NCI-H510A (cell line): ENCODE results near the gene SLC27A5.
"Not testable (repeated sequence)": the region's sequence is repeated elsewhere in the genome, so short reads cannot be mapped to it uniquely, and the experiment has no call there.

Experiments
- DNase-seq: peaks from one replicate; lab custom pipeline; 2025; lab: John Stamatoyannopoulos, UW

Gene SLC27A5

DNA sequence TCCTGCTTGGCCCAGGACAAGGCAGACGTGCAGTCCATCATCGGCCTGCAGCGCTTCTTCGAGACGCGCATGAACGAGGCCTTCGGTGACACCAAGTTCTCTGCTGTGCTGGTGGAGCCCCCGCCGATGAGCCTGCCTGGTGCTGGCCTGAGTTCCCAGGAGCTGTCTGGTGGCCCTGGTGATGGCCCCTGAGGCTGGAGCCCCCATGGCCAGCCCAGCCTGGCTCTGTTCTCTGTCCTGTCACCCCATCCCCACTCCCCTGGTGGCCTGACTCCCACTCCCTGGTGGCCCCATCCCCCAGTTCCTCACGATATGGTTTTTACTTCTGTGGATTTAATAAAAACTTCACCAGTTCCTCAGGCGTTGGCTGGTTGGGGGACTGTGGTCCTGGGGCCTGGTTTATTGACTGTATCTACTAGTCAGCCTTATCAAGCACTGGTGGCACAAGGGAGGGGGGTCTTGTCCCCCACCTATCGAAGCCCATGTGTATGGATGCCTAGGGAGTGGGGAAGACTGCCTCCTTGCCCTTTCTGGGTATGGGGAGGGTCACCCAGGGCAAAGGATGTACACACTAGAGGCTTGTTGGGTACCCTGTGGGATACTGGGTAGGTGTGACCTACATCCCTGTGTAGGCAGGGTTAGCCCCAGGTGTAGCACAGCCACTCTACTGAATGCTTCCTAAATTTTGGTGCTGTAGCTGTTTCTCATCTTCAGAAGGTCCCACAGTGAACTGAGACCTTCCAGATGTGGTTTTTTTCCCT lies 38.8 kb upstream of the SLC27A5 start:
- DNase-seq: no peak

DNA sequence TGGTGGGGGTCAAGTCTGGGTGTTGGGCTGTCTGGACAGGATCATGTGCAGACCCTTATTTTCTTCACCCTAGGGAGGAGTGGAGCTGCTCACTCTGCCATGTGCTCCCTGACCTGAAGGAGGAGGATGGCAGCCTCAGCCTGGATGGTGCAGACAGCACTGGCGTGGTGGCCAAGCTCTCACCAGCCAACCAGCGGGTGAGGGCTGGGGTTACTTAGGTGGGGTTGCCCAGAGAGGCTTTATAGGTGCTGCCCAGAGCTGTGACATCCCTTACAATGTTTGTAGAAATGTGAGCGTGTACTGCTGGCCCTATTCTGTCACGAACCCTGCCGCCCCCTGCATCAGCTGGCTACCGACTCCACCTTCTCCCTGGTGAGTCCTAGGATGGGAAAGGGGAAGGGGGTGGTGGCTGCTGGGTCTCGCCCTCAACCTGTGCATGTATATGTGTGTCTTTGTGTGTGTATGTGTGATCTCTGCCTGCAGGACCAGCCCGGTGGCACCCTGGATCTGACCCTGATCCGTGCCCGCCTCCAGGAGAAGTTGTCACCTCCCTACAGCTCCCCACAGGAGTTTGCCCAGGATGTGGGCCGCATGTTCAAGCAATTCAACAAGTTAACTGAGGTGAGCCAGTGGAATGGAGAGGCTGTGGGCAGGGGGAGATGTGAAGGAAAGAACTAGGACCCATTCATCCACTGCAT lies 38.0 kb upstream of the SLC27A5 start:
- DNase-seq: no peak

DNA sequence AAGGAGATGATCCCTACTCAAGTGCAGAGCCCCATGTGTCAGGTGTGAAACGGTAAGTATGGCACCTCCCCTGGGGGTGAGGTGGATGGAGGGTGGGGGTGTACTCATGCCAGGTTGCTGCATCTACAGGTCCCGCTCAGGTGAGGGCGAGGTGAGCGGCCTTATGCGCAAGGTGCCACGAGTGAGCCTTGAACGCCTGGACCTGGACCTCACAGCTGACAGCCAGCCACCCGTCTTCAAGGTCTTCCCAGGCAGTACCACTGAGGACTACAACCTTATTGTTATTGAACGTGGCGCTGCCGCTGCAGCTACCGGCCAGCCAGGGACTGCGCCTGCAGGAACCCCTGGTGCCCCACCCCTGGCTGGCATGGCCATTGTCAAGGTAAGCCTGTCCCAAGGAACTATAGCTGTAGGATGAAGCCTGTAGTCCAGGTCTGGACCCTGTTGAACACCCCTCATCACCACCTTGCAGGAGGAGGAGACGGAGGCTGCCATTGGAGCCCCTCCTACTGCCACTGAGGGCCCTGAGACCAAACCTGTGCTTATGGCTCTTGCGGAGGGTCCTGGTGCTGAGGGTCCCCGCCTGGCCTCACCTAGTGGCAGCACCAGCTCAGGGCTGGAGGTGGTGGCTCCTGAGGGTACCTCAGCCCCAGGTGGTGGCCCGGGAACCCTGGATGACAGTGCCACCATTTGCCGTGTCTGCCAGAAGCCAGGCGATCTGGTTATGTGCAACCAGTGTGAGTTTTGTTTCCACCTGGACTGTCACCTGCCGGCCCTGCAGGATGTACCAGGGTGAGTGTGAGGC lies 37.3 kb upstream of the SLC27A5 start:
- DNase-seq: no peak

DNA sequence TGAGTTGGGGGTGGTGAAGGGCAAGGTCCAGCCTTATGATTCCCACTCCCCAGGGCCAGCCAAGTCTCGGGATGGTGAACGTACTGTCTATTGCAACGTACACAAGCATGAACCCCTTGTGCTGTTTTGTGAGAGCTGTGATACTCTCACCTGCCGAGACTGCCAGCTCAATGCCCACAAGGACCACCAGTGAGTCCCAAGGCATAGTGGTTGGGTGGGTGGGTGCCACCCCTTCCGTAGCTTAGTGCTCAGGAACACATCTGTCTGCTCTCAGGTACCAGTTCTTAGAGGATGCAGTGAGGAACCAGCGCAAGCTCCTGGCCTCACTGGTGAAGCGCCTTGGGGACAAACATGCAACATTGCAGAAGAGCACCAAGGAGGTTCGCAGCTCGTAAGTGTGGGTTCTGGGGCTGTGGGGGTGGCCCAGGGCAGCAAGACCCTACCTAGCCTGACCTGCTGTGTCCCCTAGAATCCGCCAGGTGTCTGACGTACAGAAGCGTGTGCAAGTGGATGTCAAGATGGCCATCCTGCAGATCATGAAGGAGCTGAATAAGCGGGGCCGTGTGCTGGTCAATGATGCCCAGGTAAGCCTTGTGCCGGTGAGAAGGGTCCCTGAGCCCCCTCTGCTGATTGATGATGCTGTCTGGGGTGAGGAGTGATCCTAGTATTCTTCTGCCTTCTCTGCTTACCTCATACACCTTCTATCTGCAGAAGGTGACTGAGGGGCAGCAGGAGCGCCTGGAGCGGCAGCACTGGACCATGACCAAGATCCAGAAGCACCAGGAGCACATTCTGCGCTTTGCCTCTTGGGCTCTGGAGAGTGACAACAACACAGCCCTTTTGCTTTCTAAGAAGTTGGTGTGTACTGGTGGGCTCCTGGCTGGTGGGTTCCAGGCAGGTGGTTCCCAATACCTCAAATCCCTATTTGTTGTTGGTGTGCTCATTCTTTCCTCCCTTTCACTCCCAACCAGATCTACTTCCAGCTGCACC lies 35.8 kb upstream of the SLC27A5 start:
- DNase-seq: no peak

DNA sequence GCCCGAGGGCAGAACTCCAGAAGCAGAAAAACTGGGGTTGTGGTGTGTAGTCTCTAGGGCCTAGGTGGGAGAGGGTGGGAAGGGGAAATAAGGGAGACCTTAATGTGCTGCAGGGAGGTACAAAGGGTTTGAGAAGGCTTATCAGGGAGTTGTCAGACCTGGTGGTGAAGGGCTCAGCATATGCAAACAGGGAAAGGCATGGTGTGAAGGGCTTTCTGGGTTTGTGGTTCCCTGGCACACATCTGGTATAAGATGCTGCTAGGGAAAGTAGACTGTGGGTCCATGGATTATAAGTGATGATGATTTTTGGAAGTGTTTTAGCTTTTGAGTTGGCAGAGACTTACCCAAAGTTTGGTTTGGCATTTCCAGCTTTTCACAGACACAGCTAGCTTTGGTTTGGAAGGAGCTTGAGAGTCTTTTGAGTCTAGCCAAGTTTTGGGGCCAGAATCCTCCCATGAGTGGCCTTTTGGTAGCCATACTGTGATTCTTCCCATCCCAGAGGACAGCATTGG lies 34.3 kb upstream of the SLC27A5 start:
- no peak for DNase-seq

DNA sequence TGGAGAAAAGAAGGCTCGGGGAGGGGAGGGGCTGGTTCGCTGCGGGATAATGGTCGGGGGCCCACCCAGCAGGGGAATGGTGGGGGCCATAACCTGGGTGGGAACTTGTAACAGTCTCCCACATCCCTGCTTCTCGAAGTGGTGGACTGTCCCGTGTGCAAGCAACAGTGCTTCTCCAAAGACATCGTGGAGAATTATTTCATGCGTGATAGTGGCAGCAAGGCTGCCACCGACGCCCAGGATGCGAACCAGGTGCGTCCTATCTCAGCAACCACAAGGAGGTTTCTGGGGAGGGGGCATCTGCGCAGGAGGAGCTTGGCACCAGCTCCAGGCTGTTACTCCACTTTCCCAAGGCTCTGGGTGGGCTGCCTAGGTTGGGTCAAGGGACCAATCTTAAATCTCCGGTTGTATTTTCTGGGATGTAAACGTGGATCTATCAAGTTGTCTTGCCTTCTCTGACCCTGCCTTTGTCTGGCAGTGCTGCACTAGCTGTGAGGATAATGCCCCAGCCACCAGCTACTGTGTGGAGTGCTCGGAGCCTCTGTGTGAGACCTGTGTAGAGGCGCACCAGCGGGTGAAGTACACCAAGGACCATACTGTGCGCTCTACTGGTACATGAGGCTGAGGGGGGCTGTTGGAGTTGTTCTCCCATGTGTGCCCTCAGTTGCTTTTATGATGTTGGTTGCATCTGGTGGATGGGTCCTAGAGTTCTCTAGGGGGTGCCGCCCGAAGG lies 33.7 kb upstream of the SLC27A5 start:
- no peak for DNase-seq

DNA sequence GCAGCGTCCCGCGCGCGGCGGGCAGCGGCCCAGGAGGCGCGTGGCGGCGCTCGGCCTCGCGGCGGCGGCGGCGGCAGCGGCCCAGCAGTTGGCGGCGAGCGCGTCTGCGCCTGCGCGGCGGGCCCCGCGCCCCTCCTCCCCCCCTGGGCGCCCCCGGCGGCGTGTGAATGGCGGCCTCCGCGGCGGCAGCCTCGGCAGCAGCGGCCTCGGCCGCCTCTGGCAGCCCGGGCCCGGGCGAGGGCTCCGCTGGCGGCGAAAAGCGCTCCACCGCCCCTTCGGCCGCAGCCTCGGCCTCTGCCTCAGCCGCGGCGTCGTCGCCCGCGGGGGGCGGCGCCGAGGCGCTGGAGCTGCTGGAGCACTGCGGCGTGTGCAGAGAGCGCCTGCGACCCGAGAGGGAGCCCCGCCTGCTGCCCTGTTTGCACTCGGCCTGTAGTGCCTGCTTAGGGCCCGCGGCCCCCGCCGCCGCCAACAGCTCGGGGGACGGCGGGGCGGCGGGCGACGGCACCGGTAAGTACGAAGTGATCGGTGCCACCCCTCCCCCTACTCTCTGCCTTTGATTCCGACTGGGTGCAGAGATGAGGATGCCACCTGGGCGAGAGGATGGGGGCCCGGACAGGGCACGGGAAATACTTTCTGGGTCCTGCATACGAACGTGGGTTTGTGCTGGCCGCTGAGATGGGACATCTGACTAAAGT lies 32.9 kb upstream of the SLC27A5 start:
- no peak for DNase-seq

DNA sequence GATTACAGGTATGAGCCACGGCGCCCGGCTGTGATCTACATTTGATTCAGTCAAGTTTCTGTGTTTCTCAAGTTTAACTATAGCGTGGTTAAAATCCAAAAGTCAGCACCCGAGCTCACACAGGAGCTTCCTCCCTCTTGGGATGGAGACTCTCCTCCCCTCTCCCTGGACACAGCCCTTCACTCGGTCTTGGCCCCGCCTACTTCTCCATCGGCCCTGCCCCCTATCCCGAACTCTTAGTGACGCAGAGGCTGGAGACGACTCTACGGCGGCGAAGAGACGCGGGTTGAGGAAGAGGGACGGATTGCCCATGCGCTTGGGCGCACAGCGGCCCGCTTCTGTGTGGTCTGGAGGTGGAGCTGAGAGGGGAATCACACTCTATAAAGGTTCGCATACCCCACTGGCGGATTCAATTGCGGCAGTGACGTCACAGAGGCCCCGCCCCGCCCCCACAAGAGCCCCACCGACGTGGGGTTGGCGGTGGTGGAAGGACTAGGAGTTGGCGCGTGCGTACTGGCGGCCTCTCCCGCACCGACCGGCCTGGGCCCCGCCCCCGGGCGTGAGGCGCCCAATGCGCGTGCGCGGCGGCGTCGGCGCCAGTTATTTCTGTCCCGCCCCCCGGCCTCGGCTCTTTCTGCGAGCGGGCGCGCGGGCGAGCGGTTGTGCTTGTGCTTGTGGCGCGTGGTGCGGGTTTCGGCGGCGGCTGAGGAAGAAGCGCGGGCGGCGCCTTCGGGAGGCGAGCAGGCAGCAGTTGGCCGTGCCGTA lies 32.2 kb upstream of the SLC27A5 start, which contains the start of gene TRIM28:
Gene TRIM28, plus strand, starts transcription at position 239 of the 765 bp plus-strand sequence. CDS start 694 bp downstream, outside the sequence.
- no peak for DNase-seq

DNA sequence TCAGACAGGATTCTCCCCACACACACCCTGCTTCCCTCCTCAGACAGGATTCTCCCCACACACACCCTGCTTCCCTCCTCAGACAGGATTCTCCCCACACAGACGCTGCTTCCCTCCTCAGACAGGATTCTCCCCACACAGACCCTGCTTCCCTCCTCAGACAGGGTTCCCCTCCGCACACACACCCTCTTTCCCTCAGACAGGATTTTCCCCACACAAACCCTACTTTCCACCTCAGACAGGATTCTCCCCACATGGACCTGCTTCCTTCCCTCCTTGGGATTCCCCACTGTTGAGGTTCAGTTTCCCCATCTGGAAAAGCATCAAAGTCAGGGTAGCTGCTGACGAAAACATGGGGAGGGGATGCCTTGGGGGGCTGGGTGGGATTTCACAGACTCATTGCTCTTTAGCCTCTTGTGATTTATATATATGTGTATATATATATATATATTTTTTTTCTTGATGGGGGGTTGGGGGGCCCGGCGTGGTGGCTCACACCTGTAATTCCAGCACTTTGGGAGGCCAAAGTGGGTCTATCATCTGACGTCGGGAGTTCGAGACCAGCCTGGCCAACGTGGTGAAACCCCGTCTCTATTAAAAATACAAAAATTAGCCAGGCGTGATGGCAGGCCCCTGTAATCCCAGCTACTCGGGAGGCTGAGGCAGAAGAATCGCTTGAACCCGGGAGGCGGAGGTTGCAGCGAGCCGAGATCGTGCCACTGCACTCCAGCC lies 31.0 kb upstream of the SLC27A5 start:
- DNase-seq: not testable (repeated sequence)

DNA sequence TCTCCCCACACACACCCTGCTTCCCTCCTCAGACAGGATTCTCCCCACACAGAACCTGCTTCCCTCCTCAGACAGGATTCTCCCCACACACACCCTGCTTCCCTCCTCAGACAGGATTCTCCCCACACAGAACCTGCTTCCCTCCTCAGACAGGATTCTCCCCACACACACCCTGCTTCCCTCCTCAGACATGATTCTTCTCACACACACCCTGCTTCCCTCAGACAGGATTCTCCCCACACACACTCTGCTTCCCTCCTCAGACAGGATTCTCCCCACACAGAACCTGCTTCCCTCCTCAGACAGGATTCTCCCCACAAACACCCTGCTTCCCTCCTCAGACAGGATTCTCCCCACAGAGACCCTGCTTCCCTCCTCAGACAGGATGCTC lies 27.4 kb upstream of the SLC27A5 start:
- not testable (repeated sequence) for DNase-seq

DNA sequence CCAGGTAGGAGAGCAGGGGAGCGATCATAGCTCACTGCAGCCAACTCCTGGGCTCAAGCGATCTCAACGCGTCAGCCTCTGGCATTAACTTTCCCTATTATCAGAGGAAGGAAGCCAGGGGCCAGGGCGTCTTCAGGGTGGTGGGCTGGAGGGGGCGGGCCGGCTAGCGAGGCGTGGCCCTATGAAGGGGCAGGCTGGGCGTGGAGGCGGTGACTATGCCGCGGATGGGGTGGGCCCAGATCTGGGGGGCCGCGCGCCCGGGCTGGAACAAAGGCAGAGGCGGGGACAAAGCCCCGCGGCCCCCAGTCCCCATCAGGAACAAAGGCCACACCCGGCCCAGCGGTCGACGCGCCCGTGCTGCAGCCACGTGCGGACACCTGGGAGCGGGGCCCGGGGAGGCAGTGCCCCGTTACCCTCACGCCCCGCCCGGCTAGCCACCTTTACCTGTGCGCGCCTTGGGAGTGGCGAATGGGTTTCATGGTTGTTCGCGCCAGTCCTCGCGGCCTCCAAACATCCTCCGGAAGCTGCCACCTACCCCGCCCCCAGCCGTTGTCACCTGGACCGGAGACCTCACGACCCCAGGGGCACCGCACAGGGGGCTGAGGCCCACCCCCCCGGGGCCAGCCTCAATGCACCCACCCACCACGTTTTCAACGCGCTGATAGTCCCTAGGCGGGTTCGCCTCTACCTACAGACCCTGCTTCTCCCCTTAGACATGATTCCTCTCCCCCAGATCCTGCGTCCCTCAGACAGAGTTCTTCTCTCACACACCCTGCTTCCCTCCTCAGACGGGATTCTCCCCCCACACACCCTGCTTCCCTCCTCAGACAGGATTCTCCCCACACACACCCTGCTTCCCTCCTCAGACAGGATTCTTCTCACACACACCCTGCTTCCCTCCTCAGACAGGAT lies 26.7 kb upstream of the SLC27A5 start:
- no peak for DNase-seq

DNA sequence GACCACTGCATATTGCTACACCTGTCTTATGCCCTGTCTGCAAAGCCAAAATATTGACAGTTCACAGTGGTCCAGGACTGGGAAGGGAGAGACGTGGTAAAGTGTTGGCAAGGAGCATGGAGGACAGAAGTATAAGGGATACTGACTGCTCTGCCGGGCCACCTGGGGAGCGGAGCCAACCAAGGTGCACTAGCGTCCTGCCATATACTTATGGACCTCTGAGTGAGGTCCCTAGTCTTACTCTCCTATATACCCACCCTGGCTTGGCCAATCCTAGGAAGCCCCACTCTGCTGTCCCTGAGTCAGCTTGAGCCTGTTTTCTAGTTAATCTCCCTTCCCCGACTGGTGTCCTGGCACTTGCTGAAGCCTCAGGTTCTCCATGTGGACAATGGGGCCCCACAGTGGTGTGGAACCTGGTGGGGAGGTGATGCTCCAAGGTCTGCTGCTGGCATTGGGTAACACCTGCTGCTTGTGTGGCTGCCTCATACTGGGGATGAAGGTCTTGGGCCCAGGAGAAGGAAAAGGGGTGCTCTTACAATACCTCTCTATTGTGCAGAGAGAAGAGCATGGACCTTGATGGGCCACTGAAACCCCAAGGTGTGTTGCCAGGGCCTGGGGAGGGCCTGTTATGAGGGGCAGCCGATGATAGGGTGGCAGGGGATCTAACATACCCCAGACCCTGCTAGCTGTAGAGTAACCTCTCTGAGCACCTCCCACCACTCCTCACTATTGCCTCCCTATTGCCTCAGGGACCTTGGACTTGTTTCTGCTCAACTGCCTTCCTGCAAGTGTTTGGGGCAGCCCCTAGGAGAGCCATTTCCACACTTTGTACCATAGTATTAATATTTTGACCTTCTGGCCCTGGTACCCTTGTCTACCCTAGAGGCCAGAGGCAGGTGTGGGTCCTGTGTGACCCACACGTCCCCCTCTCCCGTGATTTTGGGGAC lies 25.3 kb upstream of the SLC27A5 start:
- no peak for DNase-seq

DNA sequence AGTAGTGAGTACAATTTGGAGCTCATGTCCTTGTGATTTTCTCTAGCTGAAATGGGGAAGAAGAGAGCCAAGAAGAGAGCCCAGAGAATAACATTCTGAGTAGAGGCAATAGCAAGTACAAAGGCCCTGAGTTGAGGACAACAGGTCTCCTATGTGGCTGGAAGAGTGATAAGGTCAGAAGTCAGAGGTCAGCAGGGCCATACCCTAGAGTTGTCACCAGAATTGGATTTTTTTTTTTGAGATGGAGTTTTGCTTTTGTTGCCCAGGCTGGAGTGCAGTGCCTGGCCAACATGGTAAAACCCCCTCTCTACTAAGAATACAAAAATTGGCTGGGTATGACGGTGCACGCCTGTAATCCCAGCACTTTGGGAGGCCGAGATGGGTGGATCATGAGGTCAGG lies 24.1 kb upstream of the SLC27A5 start:
- DNase-seq: no peak

DNA sequence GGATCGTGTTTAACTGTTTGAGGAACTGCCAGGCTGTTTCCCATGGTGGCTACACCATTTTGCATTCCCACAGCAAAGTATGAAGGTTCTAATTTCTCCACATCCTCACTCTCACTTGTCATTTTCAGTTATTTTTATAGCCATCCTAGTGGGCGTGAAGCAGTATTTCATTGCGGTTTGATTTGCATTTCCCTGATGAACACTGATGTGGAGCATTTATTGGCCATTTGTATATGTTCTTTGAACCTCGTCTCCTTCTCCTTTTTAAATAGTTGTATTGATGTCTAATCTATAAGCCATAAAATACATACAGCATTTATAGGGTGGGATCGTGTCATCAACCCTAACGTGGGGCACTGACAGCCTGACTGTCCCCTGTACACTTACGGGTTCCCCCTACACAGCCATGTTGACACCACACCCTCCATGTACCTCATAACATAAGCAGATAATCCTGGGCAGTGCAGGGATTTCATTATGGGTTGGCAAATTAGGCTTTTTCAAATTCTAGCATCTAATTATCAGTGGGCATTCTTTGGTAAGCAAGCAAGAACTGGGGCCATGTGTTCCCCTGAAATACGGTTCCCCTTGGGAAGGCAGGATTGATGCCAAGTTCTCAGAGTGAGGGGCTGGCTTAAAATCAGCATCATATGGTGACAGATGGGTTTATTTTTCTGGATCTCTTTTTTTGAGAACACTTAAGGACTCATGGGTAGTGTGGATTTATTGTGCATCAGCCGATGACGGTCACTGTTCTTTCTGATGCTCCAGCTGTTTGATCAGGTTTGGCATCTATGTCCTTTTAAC lies 19.4 kb upstream of the SLC27A5 start:
- no peak for DNase-seq

DNA sequence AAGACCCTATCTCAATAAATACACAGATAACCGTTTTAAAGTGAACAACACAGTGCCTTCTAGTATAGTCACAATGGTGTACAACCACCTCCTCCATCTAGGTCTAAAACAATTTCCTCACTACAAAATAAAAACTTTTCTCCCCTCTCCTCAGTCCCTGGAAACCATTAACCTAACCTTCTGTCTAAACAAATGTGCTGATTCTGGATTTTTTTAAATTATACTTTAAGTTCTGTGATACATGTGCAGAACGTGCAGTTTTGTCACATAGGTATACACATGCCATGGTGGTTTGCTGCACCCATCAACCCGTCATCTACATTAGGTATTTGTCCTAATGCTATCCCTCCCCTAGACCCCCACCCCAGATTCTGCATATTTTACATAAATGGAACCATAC lies 17.6 kb upstream of the SLC27A5 start:
- no peak for DNase-seq
